ENCODE data around the gene KIF19. TPM values are rescaled to one million over a fixed set of nuclear protein-coding genes. Genes with fewer than 3 reads are reported as not detected.

KIF19 gene
- polyA plus RNA-seq, 1 donor (not counting 4 experiments of a cell fraction or from before 2014, with no cell fraction given), result not detected

DNA sequence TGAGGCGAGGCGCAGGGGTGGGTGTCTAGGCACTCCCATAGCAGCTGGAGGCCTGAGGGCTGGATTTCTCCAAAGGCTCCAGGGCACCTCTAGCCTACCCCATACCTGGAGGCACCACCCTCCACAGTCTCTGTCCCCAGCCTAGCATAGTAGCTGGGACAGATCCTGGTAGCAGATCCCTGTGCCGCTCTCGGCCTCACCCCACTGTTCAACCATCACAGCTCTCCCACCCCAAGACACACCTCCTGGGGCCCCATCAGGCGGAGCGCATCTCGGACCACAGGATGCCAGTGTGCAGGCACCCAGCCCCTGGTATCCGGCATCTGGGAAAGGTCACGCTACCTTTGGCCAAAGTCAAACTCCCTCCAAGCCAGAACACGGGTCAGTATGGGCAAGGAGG lies 28.5 kb downstream of the KIF19 start:
- no peak overlapping the region for H2AFZ ChIP-seq (ENCODE audit: control insufficient read depth, low read length)
- H3K9ac ChIP-seq (ENCODE audit: control insufficient read depth, extremely low read depth, insufficient read depth, low read length), result no peak overlapping the region
- H3K4me3 ChIP-seq (ENCODE audit: control insufficient read depth in 2 of 3, extremely low read depth in 1 of 3, insufficient read depth in 2 of 3, low read depth in 1 of 3, low read length in 3 of 3), result no peak overlapping the region
- no peaks in the 10 kb centered on the region for H3K36me3 ChIP-seq (ENCODE audit: control insufficient read depth in 2 of 2, extremely low read depth in 1 of 2, insufficient read depth in 2 of 2, low read length in 2 of 2)
- DNase-seq (ENCODE audit: low read depth, low spot score) (no peak), FAIRE-seq (no peak)
- no peak for TF ChIP-seq EZH2 (IDR thresholded peaks at IDR 0.05; ENCODE audit: low read length)
- TF ChIP-seq, protein P1, sequence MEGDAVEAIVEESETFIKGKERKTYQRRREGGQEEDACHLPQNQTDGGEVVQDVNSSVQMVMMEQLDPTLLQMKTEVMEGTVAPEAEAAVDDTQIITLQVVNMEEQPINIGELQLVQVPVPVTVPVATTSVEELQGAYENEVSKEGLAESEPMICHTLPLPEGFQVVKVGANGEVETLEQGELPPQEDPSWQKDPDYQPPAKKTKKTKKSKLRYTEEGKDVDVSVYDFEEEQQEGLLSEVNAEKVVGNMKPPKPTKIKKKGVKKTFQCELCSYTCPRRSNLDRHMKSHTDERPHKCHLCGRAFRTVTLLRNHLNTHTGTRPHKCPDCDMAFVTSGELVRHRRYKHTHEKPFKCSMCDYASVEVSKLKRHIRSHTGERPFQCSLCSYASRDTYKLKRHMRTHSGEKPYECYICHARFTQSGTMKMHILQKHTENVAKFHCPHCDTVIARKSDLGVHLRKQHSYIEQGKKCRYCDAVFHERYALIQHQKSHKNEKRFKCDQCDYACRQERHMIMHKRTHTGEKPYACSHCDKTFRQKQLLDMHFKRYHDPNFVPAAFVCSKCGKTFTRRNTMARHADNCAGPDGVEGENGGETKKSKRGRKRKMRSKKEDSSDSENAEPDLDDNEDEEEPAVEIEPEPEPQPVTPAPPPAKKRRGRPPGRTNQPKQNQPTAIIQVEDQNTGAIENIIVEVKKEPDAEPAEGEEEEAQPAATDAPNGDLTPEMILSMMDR (optimal IDR thresholded peaks at IDR 0.05 in 1 of 3, IDR thresholded peaks at IDR 0.05 in 1 of 3, conservative IDR thresholded peaks at IDR 0.05 in 1 of 3; ENCODE audit: extremely low read depth in 1 of 3, insufficient read depth in 2 of 3, low read length in 3 of 3), result no peak
- no peaks in the 10 kb centered on the region for H3K9me1 ChIP-seq (ENCODE audit: control insufficient read depth, extremely low read depth, insufficient read depth, low read length)
- H3K4me1 ChIP-seq (ENCODE audit: control insufficient read depth, extremely low read depth, insufficient read depth, low read length), result no peaks in the 10 kb centered on the region
- no peaks in the 10 kb centered on the region for H3K79me2 ChIP-seq (ENCODE audit: control insufficient read depth, insufficient read depth, low read length)
- H3K27me3 ChIP-seq (ENCODE audit: control insufficient read depth, extremely low read depth, insufficient read depth, low read length), result peaks cover 75% of the 10 kb centered on the region
- dilution Hi-C loops (cut with MboI; ENCODE audit: extremely low pct_ligation_motif_present, low sequenced_read_pairs), result no loop called here
- no peak overlapping the region for H3K27ac ChIP-seq (ENCODE audit: control insufficient read depth, insufficient read depth, low read length)
- no peaks in the 10 kb centered on the region for H3K9me3 ChIP-seq (ENCODE audit: control insufficient read depth, low read depth, low read length)
- H3K4me2 ChIP-seq (ENCODE audit: control insufficient read depth, extremely low read depth, insufficient read depth, low read depth, low read length), result no peak overlapping the region
- H4K20me1 ChIP-seq (ENCODE audit: control insufficient read depth, extremely low read depth, insufficient read depth, low read length), result no peaks in the 10 kb centered on the region

GRCh38 chr17:74355065-74355464 lies 29.0 kb downstream of the KIF19 start:
- no peak overlapping the region for H2AFZ ChIP-seq (ENCODE audit: control insufficient read depth, low read length)
- H3K9me3 ChIP-seq (ENCODE audit: control insufficient read depth, low read depth, low read length), result no peaks in the 10 kb centered on the region
- no peak overlapping the region for H3K4me3 ChIP-seq (ENCODE audit: control insufficient read depth in 2 of 3, extremely low read depth in 1 of 3, insufficient read depth in 2 of 3, low read depth in 1 of 3, low read length in 3 of 3)
- peaks cover 80% of the 10 kb centered on the region for H3K27me3 ChIP-seq (ENCODE audit: control insufficient read depth, extremely low read depth, insufficient read depth, low read length)
- H3K4me2 ChIP-seq (ENCODE audit: control insufficient read depth, extremely low read depth, insufficient read depth, low read depth, low read length), result no peak overlapping the region
- no peaks in the 10 kb centered on the region for H3K36me3 ChIP-seq (ENCODE audit: control insufficient read depth in 2 of 2, extremely low read depth in 1 of 2, insufficient read depth in 2 of 2, low read length in 2 of 2)
- dilution Hi-C loops (cut with MboI; ENCODE audit: extremely low pct_ligation_motif_present, low sequenced_read_pairs), result no loop called here
- DNase-seq (ENCODE audit: low read depth, low spot score) (no peak), FAIRE-seq (no peak)
- H3K9me1 ChIP-seq (ENCODE audit: control insufficient read depth, extremely low read depth, insufficient read depth, low read length), result no peaks in the 10 kb centered on the region
- H4K20me1 ChIP-seq (ENCODE audit: control insufficient read depth, extremely low read depth, insufficient read depth, low read length), result no peaks in the 10 kb centered on the region
- no peak overlapping the region for H3K9ac ChIP-seq (ENCODE audit: control insufficient read depth, extremely low read depth, insufficient read depth, low read length)
- TF ChIP-seq, protein P1 (optimal IDR thresholded peaks at IDR 0.05 in 1 of 3, IDR thresholded peaks at IDR 0.05 in 1 of 3, conservative IDR thresholded peaks at IDR 0.05 in 1 of 3; ENCODE audit: extremely low read depth in 1 of 3, insufficient read depth in 2 of 3, low read length in 3 of 3), result no peak
- no peak for TF ChIP-seq EZH2 (IDR thresholded peaks at IDR 0.05; ENCODE audit: low read length)
- no peaks in the 10 kb centered on the region for H3K4me1 ChIP-seq (ENCODE audit: control insufficient read depth, extremely low read depth, insufficient read depth, low read length)
- no peak overlapping the region for H3K27ac ChIP-seq (ENCODE audit: control insufficient read depth, insufficient read depth, low read length)
- H3K79me2 ChIP-seq (ENCODE audit: control insufficient read depth, insufficient read depth, low read length), result no peaks in the 10 kb centered on the region
